Esophagus (tissue), 2 donors: ENCODE measurements around the gene LCLAT1. TPM values are rescaled to one million over a fixed set of nuclear protein-coding genes. Genes with fewer than 3 reads are reported as not detected.

Experiments
- H3K27ac ChIP-seq, 2 donors: one replicate each; pipeline ENCODE4 v1.5.1; 2013; ENCODE audit warnings: low read depth in 2 of 2, mild to moderate bottlenecking in 2 of 2, inconsistent platforms in 1 of 2, low read length in 1 of 2, moderate library complexity in 1 of 2
- H3K27me3 ChIP-seq, 2 donors: one replicate each; pipeline ENCODE4 v1.6.1; 2013; ENCODE audit warnings: low read length in 2 of 2, control low read depth in 1 of 2, mild to moderate bottlenecking in 1 of 2; ENCODE audit not compliant: insufficient read depth in 2 of 2, control insufficient read depth in 1 of 2
- H3K36me3 ChIP-seq, 2 donors: one replicate each; pipeline ENCODE4 v1.6.1; 2013; ENCODE audit warnings: low read length in 1 of 2; ENCODE audit not compliant: control insufficient read depth in 2 of 2, insufficient read depth in 2 of 2
- H3K4me1 ChIP-seq, 2 donors: one replicate each; pipeline ENCODE4 v1.6.1; 2013; ENCODE audit warnings: low read length in 1 of 2; ENCODE audit not compliant: control insufficient read depth in 2 of 2, insufficient read depth in 2 of 2
- H3K4me3 ChIP-seq, 2 donors: one replicate each; pipeline ENCODE4 v1.5.1; 2013; ENCODE audit warnings: low read length in 2 of 2, mild to moderate bottlenecking in 2 of 2, low read depth in 1 of 2, moderate library complexity in 1 of 2
- H3K9me3 ChIP-seq, 2 donors: one replicate each; pipeline ENCODE4 v1.6.1; 2013; ENCODE audit warnings: mild to moderate bottlenecking in 2 of 2, low read depth in 1 of 2, low read length in 1 of 2, moderate library complexity in 1 of 2; ENCODE audit not compliant: control insufficient read depth in 2 of 2, insufficient read depth in 1 of 2
- WGBS, 2 donors: extraction: QIAGEN DNeasy Blood & Tissue Kit; methylation state at CpG; one replicate each; pipeline ENCODE4 v1.1.7; 2013; 5-methylcytosine and 5-hydroxymethylcytosine counted together
- polyA plus RNA-seq, 2 donors: library from polyadenylated mRNA; stranded (reverse); fragments of 200-250 nt; gene quantifications; one replicate each; pipeline ENCODE4 v1.2.3, GENCODE V29; 2013
- donor health status: healthy with polysubstance abuse.
- donor health status: Bipolar disorder and iron deficiency.

LCLAT1 gene
- polyA plus RNA-seq, 2 donors = 1.6 to 2.0 TPM

DNA sequence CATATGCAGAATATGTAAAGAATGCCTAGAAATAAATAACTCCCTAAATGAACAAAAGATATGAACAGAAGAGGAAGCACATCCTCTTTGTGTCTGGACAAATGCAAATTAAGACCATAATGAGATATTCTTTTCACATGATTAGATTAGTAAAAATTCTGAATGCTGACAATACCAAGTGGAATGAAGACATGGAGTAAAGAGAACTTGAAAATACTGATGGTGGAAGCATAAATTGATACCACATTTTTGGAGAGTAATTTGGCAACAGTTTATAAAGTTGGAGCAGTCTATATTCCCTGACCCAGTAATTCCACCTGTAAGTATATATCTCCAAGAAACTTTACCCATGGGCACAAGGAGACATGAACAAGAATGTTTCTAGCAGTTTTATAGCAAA, 230.2 kb downstream of the LCLAT1 start:
- Histone ChIP-seq H3K9me3 (no peaks in the 10 kb centered on the region), H3K4me3 (no peak overlapping the region), H3K4me1 (peaks cover 0 to 3% of the 10 kb centered on the region in 2 donors), H3K27ac (no peak overlapping the region), H3K36me3 (no peaks in the 10 kb centered on the region), H3K27me3 (no peaks in the 10 kb centered on the region)

- 80 to 83% methylated on average over 5 of the region's 5 CpGs for WGBS, 2 donors
- Histone ChIP-seq H3K27ac (no peak overlapping the region), H3K4me1 (peaks cover 0 to 3% of the 10 kb centered on the region in 2 donors), H3K36me3 (no peaks in the 10 kb centered on the region), H3K27me3 (no peaks in the 10 kb centered on the region), H3K9me3 (no peaks in the 10 kb centered on the region), H3K4me3 (no peak overlapping the region)
Observed at GRCh38 chr2:30677861-30678385, 230.9 kb downstream of the LCLAT1 start.

GRCh38 chr2:30678410-30679137, 231.5 kb downstream of the LCLAT1 start:
- no peak overlapping the region for H3K27ac ChIP-seq

GRCh38 chr2:30679426-30680088, 232.5 kb downstream of the LCLAT1 start:
- Histone ChIP-seq H3K4me1 (peaks cover 0 to 3% of the 10 kb centered on the region in 2 donors), H3K36me3 (no peaks in the 10 kb centered on the region), H3K27me3 (no peaks in the 10 kb centered on the region), H3K9me3 (no peaks in the 10 kb centered on the region), H3K4me3 (no peak overlapping the region), H3K27ac (no peak overlapping the region)
- whole genome bisulfite sequencing, 2 donors = 75 to 82% methylated on average over 12 of the region's 12 CpGs

More at GRCh38 chr2:30678410-30679137, 231.5 kb downstream of the LCLAT1 start:
- peaks cover 0 to 3% of the 10 kb centered on the region in 2 donors for H3K4me1 ChIP-seq
- H3K27me3 ChIP-seq = no peaks in the 10 kb centered on the region
- H3K36me3 ChIP-seq = no peaks in the 10 kb centered on the region
- H3K9me3 ChIP-seq = no peaks in the 10 kb centered on the region
- 83% methylated on average over 10 to 11 of the region's 11 CpGs for WGBS, 2 donors
- no peak overlapping the region for H3K4me3 ChIP-seq

DNA sequence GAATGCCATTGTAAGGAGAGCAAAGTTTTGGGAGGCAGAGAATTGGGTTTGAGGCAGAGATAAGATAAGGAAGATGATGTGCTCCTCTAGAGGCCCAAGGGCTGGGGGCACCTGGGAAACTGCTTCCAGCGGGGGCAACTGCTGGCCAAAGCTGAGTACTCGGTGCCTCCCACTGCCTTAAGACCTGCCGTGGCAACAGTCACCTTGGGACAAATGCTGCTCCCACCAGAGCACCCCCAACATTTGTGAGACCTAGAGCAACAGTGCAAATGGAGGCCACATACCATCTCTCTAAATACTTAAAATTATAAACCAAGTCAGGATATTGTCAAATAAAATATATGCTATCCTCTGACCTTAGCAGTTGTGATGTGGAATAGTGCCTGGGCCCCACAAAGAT, 233.1 kb downstream of the LCLAT1 start:
- no peaks in the 10 kb centered on the region for H3K27me3 ChIP-seq
- no peak overlapping the region for H3K4me3 ChIP-seq
- WGBS, 2 donors = 90 to 92% methylated on average over 3 of the region's 3 CpGs
- no peaks in the 10 kb centered on the region for H3K9me3 ChIP-seq
- no peaks in the 10 kb centered on the region for H3K36me3 ChIP-seq
- H3K27ac ChIP-seq = no peak overlapping the region
- peaks cover 0 to 3% of the 10 kb centered on the region in 2 donors for H3K4me1 ChIP-seq

- Histone ChIP-seq H3K9me3 (no peaks in the 10 kb centered on the region), H3K27me3 (no peaks in the 10 kb centered on the region), H3K4me1 (peaks cover 0 to 3% of the 10 kb centered on the region in 2 donors), H3K27ac (no peak overlapping the region), H3K4me3 (no peak overlapping the region), H3K36me3 (no peaks in the 10 kb centered on the region)
- 85 to 88% methylated on average over 4 of the region's 4 CpGs for WGBS, 2 donors
Observed at GRCh38 chr2:30681022-30681421, 234.0 kb downstream of the LCLAT1 start.

DNA sequence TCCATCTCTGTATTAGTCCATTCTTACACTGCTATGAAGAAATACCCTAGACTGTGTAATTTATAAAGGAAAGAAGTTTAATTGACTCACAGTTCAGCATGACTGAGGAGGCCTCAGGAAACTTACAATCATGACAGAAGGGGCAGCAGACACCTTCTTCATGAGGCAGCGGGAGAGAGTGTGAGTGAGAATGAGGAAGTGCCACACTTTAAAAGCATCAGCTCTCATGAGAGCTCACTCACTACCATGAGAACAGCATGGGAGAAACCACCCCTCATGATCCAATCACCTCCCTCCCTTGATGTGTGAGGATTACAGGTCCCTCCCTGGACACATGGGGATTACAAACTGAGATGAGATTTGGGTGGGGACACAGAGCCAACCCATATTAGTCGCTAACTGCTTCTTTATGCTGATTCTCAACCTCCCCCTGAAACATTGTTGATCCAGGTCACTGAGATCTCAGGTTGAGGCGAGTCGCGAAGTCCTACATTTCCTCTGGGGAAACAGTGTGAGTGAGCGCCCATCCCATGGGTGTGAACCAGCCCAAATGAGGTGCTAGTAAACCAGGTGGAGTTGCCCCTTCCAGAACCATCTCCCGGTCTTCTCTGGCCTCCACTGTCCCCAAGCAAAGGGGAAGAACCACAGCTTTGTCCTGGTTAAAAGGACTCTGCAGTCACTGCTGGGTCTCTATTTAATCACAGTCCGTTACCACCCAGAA, 236.3 kb downstream of the LCLAT1 start:
- Histone ChIP-seq H3K4me1 (peaks cover 0 to 3% of the 10 kb centered on the region in 2 donors), H3K27ac (no peak overlapping the region), H3K27me3 (no peaks in the 10 kb centered on the region), H3K36me3 (no peaks in the 10 kb centered on the region), H3K9me3 (no peaks in the 10 kb centered on the region), H3K4me3 (no peak overlapping the region)
- 91 to 93% methylated on average over 8 of the region's 8 CpGs for WGBS, 2 donors

DNA sequence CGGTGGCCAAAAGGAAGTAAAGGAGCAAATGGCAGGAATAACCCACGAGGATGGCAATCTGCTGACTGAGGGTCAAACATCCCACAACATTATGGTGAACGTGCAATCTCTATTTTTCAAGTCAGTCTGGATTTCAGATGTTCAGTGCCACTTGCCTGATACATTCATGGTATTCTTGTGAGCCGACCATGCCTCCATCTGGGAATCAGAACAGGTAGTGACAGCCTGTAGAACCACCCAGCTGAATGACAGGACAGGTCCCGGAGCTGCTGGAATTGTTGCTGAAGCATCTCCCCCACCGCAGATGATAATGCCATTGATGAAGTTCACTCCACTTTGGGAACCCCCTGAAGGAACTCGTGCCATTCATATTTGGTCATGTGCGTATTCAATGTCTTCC, 237.0 kb downstream of the LCLAT1 start:
- H3K4me3 ChIP-seq = no peak overlapping the region
- H3K27me3 ChIP-seq = no peaks in the 10 kb centered on the region
- H3K4me1 ChIP-seq = peaks cover 0 to 3% of the 10 kb centered on the region in 2 donors
- H3K9me3 ChIP-seq = no peaks in the 10 kb centered on the region
- no peaks in the 10 kb centered on the region for H3K36me3 ChIP-seq
- 87 to 91% methylated on average over 8 of the region's 8 CpGs for WGBS, 2 donors
- H3K27ac ChIP-seq = no peak overlapping the region

GRCh38 chr2:30684516-30684915, 237.5 kb downstream of the LCLAT1 start:
- H3K4me1 ChIP-seq = no peaks in the 10 kb centered on the region
- no peaks in the 10 kb centered on the region for H3K9me3 ChIP-seq
- H3K36me3 ChIP-seq = no peaks in the 10 kb centered on the region
- no peak overlapping the region for H3K27ac ChIP-seq
- no peaks in the 10 kb centered on the region for H3K27me3 ChIP-seq
- 80 to 88% methylated on average over 5 of the region's 5 CpGs for WGBS, 2 donors
- no peak overlapping the region for H3K4me3 ChIP-seq
